Rectal smooth muscle tissue (tissue), 1 donor: Measurements from ENCODE around the gene CLPTM1.
"Not testable (repeated sequence)": the region's sequence is repeated elsewhere in the genome, so short reads cannot be mapped to it uniquely, and the experiment has no call there.

Experiments
- H3K27ac ChIP-seq: one replicate; pipeline ENCODE4 v1.7.0; 2013; ENCODE audit warnings: low read depth, low read length, inconsistent platforms
- H3K27me3 ChIP-seq: one replicate; pipeline ENCODE4 v1.7.0; 2013; ENCODE audit warnings: low read length; ENCODE audit not compliant: control insufficient read depth, insufficient read depth
- H3K36me3 ChIP-seq: one replicate; pipeline ENCODE4 v1.7.0; 2013; ENCODE audit warnings: low read length; ENCODE audit not compliant: control insufficient read depth, insufficient read depth
- H3K4me1 ChIP-seq: one replicate; pipeline ENCODE4 v1.7.0; 2013; ENCODE audit warnings: low read length; ENCODE audit not compliant: control insufficient read depth, insufficient read depth
- H3K4me3 ChIP-seq: one replicate; pipeline ENCODE4 v1.7.0; 2013; ENCODE audit warnings: low read length
- H3K9ac ChIP-seq: one replicate; pipeline ENCODE4 v1.7.0; 2013; ENCODE audit warnings: low read length

Gene CLPTM1

DNA sequence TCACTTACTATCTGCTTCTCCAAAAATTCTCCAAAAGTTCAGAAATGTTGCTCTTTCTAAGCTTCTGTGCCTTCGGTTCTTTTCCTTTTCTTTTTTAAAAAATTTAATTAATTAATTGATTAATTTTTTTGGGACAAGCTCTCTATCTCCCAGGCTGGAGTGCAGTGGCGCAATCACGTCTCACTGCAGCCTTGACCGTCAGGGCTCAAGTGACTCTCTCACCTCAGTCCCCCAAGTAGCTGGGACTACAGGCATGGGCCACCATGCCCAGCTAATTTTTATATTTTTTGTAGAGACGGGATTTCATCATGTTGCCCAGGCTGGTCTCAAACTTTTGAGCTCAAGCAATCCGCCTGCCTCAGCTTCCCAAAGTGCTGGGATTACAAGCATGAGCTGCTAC lies 16.3 kb downstream of the CLPTM1 start:
- peaks cover 28% of the 10 kb centered on the region for H3K36me3 ChIP-seq

DNA sequence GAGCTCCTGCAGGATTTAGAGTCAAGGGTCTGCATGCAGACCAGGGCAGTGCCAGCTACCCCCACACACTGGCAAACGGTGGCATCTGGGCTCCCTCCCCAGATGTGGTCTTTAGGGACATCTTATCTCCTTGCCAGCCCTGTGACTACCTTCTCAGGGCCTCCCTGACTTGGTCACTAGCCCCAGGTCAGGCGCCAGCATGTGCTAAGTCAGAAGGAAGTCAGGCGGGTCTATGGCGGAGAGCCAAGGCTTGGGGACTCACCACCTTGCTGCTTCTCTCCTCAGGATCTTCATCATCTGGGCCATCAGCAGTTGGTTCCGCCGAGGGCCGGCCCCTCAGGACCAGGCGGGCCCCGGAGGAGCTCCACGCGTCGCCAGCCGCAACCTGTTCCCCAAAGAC lies 17.6 kb downstream of the CLPTM1 start:
- H3K9ac ChIP-seq, result no peak overlapping the region
- H3K4me3 ChIP-seq, result no peak overlapping the region
- H3K27ac ChIP-seq, result no peak overlapping the region
- H3K4me1 ChIP-seq, result no peaks in the 10 kb centered on the region
- peaks cover 42% of the 10 kb centered on the region for H3K36me3 ChIP-seq
- no peaks in the 10 kb centered on the region for H3K27me3 ChIP-seq

More for the DNA sequence above, 16.3 kb downstream of the CLPTM1 start:
- not testable (repeated sequence) for H3K4me1 ChIP-seq, H3K27me3 ChIP-seq, H3K9ac ChIP-seq, H3K27ac ChIP-seq, H3K4me3 ChIP-seq

DNA sequence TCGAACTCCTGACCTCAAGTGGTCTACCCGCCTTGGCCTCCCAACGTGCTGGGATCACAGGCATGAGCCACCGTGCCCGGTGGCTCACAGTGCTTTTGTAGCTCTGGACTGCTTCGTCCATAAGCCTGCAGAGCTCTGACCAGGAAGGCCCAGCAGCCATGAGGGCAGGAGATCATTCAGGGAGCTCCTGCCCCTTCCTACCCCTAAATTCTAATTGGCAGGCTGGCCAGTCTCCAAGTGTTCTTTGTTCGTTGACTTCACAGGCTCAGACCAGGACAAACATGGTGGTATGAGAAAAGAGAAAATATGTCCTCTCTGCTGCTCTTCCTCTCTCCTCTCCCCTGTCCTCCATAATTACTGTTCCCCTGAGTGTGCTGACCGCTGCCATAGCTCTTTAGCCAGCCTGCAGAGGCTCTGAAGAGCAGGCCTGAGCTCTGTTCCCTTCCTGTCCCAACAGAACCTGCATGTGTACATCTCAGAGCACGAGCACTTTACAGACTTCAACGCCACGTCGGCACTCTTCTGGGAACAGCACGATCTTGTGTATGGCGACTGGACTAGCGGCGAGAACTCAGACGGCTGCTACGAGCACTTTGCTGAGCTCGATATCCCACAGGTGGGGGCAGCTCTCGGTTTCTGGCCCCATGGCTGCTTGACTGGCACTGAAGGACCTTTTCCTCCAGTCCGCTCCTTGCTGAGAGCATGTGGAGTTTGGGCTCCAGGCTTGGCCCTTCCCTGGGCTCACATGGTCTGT lies 19.0 kb downstream of the CLPTM1 start:
- Histone ChIP-seq H3K9ac (no peak overlapping the region), H3K4me3 (no peak overlapping the region), H3K4me1 (no peaks in the 10 kb centered on the region), H3K27me3 (no peaks in the 10 kb centered on the region), H3K36me3 (peaks cover 40% of the 10 kb centered on the region), H3K27ac (no peak overlapping the region)

DNA sequence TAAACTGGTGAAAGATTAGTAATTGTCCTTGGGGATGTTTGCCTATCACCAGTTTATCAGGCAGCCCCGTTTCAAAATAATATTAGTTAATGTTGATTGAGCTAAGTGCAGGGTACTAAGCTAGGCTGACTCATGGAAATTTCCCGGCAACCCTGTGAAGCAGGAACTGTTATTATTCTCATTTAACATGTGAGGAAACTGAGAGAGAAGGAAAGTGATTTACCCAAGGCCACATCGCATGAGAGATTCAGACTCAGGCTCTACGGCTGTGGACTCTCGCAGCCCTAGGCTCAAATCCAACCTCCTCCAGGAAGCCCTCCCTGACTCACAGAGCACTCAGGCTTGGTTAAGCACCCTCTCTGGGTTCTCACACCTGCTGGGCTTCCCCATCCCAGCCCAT lies 19.7 kb downstream of the CLPTM1 start:
- no peaks in the 10 kb centered on the region for H3K4me1 ChIP-seq
- H3K27ac ChIP-seq, result no peak overlapping the region
- H3K36me3 ChIP-seq, result peaks cover 45% of the 10 kb centered on the region
- no peak overlapping the region for H3K9ac ChIP-seq
- no peak overlapping the region for H3K4me3 ChIP-seq
- no peaks in the 10 kb centered on the region for H3K27me3 ChIP-seq

DNA sequence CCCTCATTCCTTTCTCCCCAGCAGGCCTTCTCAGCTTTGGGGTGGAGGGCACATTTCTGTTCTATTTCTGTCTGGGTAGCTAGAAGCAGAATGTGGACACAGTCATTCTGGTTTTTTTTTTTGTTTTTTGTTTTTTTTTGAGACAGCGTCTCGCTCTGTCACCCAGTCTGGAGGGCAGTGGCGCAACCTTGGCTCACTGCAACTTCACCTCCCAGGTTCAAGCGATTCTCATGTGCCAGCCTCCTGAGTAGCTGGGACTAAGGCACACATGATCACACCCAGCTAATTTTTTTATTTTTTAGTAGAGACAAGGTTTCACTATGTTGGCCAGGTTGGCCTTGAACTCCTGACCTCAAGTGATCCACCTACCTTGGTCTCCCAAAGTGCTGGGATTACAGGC lies 20.3 kb downstream of the CLPTM1 start:
- H3K9ac ChIP-seq, result no peak overlapping the region
- H3K36me3 ChIP-seq, result peaks cover 43% of the 10 kb centered on the region
- no peaks in the 10 kb centered on the region for H3K4me1 ChIP-seq
- H3K27me3 ChIP-seq, result no peaks in the 10 kb centered on the region
- H3K4me3 ChIP-seq, result no peak overlapping the region
- no peak overlapping the region for H3K27ac ChIP-seq

DNA sequence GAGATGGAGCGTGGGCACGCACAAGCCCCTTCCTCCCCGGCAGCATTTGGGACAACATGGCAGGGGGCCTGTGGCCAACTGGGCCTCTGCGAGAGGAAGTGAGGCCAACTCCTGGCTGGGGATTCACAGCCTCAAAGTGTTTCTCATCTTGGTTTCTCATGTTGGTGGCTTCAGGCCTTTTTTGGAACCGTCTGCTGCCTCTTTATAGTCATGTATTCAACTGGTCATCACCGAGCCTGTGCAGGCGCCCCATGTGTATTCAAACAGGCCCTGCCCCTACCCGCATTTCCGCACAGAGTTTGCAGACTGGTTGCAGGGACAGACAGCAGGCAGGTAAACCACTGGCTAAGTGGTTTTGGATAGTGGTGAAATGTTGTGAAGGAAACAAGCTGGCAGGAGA lies 28.8 kb downstream of the CLPTM1 start:
- Histone ChIP-seq H3K4me1 (no peaks in the 10 kb centered on the region), H3K27ac (no peak overlapping the region), H3K27me3 (no peaks in the 10 kb centered on the region), H3K36me3 (peaks cover 25% of the 10 kb centered on the region), H3K4me3 (no peak overlapping the region), H3K9ac (no peak overlapping the region)

DNA sequence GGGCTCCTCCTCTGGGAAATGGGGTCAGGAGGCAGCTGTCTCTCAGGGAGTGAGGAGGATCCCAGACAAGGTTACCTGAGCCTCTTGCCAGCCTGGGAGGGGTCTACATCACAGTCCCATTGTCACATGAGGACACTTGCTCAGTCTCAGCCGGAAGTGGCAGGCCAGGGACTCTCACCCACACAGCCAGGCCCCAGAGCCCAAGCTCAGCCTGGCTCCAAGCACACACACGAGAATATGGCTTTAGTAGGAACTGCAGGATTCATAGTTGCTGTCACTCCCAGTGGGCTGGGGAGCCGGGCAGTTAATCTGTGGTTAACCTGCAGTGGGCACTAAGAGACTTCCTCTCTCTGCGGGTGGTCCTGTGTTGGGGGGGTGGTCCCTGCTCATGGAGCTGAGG lies 30.3 kb downstream of the CLPTM1 start:
- H3K27me3 ChIP-seq, result no peaks in the 10 kb centered on the region
- no peak overlapping the region for H3K27ac ChIP-seq
- H3K4me1 ChIP-seq, result no peaks in the 10 kb centered on the region
- peaks cover 23% of the 10 kb centered on the region for H3K36me3 ChIP-seq
- H3K9ac ChIP-seq, result no peak overlapping the region
- H3K4me3 ChIP-seq, result no peak overlapping the region

DNA sequence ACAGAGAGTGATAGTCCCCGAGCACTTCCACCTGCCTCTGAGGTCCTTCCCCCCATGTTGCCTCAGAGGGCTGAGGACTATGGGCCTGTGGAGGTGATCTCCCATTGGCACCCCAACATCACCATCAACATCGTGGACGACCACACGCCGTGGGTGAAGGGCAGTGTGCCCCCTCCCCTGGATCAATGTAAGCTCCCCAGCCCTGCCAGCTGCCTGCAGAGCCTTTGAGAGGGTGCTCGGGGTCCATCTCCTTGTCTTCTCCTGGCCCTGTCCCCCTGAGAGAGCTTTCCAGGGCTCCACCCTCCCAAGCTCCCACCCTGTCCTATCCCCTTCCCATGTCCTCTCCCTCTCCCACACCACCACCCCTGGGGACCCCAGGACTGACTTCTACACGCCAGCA lies 31.2 kb downstream of the CLPTM1 start:
- Histone ChIP-seq H3K4me3 (no peak overlapping the region), H3K9ac (no peak overlapping the region), H3K4me1 (no peaks in the 10 kb centered on the region), H3K27ac (no peak overlapping the region), H3K36me3 (peaks cover 27% of the 10 kb centered on the region), H3K27me3 (no peaks in the 10 kb centered on the region)

DNA sequence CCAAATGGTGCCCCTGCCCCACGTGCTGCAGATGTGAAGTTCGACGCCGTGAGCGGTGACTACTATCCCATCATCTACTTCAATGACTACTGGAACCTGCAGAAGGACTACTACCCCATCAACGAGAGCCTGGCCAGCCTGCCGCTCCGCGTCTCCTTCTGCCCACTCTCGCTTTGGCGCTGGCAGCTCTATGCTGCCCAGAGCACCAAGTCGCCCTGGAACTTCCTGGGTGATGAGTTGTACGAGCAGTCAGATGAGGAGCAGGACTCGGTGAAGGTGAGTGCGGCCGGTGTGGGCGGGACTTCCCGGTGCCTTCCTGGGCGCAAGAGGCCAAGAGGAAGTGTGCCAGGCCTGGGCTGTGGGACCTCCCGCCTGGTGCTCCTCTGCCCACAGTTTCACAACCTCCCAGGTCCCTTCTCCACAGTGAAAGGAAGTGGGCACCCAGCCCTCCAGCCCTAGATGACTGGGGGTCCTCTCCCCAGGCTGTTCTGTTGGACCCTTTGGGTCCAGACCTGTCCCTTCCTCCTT lies 32.0 kb downstream of the CLPTM1 start:
- H3K36me3 ChIP-seq, result peaks cover 31% of the 10 kb centered on the region

DNA sequence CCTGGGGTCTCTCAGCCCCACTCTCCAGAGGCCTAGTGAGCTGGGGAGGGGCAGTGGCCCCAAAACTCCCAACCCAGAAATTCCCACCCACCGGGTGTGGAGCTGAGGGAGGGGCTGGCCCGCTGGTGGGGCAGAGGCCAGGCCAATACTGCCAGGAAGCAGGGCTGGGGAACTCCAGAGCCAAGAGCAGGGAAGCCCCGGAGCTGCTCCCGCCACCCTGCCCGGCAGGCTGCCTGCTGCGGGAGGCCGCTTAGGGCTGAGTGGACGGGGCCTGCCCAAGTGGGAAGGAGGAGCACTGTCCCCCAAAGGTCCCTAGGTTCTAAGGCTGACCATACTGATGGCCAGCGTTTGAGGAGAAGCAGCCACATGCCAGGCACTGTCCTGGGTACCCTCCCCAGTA lies 33.1 kb downstream of the CLPTM1 start:
- Histone ChIP-seq H3K9ac (no peak overlapping the region), H3K4me3 (no peak overlapping the region), H3K36me3 (peaks cover 33% of the 10 kb centered on the region), H3K27me3 (no peaks in the 10 kb centered on the region), H3K27ac (no peak overlapping the region), H3K4me1 (no peaks in the 10 kb centered on the region)

More for the DNA sequence above, 32.0 kb downstream of the CLPTM1 start:
- no peak overlapping the region for H3K27ac ChIP-seq
- no peaks in the 10 kb centered on the region for H3K27me3 ChIP-seq
- no peak overlapping the region for H3K4me3 ChIP-seq
- no peak overlapping the region for H3K9ac ChIP-seq
- H3K4me1 ChIP-seq, result no peaks in the 10 kb centered on the region

DNA sequence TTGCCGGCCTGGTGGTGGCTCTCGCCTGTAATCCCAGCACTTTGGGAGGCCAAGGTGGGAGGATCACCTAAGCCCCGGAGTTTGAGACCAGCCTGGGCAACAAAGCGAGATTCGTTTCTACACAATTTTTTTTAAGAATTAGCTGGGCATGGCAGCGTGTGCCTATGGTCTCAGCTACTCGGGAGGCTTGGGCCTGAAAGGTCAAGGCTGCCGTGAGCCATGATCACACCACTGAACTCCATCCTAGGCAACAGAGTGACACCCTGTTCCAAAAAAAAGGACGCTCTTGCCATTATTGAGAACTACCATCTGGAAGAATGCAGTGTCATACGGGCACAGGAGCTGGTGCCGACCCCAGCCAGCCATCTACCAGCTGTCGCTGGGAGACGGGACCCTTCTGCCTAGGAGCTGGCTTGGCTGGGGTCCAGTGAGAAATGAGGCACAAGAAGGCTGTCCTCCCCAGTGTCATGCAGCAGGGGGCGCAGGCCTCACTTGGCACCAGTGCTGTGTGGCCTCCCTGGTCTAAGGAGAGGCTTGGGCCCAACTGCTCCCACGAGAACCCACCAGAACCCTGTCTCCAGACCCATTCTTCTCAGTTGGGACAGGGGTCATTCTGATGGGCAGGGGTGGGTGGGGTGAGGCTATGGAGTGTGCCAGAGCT lies 33.8 kb downstream of the CLPTM1 start:
- H3K36me3 ChIP-seq, result peaks cover 37% of the 10 kb centered on the region
- no peak overlapping the region for H3K27ac ChIP-seq
- H3K4me3 ChIP-seq, result no peak overlapping the region
- H3K9ac ChIP-seq, result no peak overlapping the region
- H3K27me3 ChIP-seq, result no peaks in the 10 kb centered on the region
- no peaks in the 10 kb centered on the region for H3K4me1 ChIP-seq

DNA sequence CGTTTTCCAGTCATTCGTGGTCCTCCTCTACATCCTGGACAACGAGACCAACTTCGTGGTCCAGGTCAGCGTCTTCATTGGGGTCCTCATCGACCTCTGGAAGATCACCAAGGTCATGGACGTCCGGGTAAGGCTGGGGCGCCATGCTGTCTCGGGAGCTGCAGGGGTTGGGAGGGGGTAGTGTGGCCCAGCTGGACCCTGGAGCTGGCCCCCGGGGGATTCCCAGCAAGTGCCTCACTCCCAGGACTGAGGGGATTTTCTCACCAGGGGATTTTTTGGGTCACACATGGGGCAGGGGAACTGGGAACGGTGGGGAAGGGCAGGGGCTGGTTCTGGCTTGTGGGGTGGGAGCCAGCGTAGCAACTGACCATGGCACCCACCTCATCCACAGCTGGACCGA lies 35.3 kb downstream of the CLPTM1 start:
- peaks cover 37% of the 10 kb centered on the region for H3K36me3 ChIP-seq
- no peak overlapping the region for H3K27ac ChIP-seq
- no peaks in the 10 kb centered on the region for H3K4me1 ChIP-seq
- H3K4me3 ChIP-seq, result no peak overlapping the region
- H3K9ac ChIP-seq, result no peak overlapping the region
- no peaks in the 10 kb centered on the region for H3K27me3 ChIP-seq

DNA sequence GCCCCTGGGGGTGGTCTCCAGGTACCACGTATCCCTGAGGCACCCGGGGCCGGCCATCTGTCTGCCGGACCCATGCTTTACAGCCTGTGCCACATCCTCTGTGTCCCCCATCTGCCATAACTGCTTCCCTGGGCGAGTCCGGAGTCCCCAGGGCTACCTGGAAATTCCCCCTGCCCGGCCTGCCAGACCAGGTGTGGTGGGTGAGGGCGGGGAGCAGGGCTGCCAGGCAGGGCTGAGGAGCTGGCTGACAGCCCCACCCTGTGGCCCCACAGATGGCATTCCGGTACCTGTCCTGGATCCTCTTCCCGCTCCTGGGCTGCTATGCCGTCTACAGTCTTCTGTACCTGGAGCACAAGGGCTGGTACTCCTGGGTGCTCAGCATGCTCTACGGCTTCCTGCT lies 35.8 kb downstream of the CLPTM1 start:
- Histone ChIP-seq H3K9ac (no peak overlapping the region), H3K4me1 (no peaks in the 10 kb centered on the region), H3K27me3 (no peaks in the 10 kb centered on the region), H3K27ac (no peak overlapping the region), H3K36me3 (peaks cover 37% of the 10 kb centered on the region), H3K4me3 (no peak overlapping the region)
